Esophagus squamous epithelium (tissue), 4 donors: ENCODE data around the gene UTP4.

Source experiments
- POLR2A ChIP-seq, 4 donors: fragments of 450-650 bp; IDR thresholded peaks; one replicate each; pipeline ENCODE4 v1.6.1; 2017; ENCODE audit warnings: antibody characterized with exemption in 4 of 4, mild to moderate bottlenecking in 4 of 4, moderate library complexity in 3 of 4
- TF ChIP-seq, protein P1 (sequence below), 6 experiments: fragments of 450-650 bp in 4 of 6; fragments of 200-600 bp in 2 of 6; sonication (generic) in 2 of 6; IDR thresholded peaks; one replicate each; pipeline ENCODE4 v1.5.1; 2016 to 2019; ENCODE audit warnings: antibody characterized with exemption in 6 of 6, mild to moderate bottlenecking in 4 of 6, moderate library complexity in 4 of 6

DNA sequence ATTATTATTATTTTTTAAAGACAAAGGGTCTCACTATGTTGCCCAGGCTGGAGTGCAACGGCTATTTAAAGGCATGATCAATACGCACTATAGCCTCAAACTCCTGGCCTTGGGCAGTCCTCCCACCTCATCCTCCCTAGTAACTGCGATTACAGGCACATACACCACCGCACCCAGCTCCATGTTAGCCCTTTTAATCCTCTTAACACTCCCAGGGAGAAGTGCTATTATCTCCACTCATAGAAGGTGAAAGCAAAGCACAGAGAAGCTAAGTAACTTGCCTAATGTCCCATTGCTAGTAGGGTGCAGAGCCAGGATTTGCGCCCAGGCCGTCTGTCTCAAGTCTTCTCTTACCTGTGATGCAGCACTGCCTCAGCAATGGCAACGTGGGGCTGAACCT, 22.0 kb upstream of the UTP4 start:
- TF ChIP-seq POLR2A (IDR thresholded peaks at IDR 0.05): no peak
- TF ChIP-seq, protein P1, sequence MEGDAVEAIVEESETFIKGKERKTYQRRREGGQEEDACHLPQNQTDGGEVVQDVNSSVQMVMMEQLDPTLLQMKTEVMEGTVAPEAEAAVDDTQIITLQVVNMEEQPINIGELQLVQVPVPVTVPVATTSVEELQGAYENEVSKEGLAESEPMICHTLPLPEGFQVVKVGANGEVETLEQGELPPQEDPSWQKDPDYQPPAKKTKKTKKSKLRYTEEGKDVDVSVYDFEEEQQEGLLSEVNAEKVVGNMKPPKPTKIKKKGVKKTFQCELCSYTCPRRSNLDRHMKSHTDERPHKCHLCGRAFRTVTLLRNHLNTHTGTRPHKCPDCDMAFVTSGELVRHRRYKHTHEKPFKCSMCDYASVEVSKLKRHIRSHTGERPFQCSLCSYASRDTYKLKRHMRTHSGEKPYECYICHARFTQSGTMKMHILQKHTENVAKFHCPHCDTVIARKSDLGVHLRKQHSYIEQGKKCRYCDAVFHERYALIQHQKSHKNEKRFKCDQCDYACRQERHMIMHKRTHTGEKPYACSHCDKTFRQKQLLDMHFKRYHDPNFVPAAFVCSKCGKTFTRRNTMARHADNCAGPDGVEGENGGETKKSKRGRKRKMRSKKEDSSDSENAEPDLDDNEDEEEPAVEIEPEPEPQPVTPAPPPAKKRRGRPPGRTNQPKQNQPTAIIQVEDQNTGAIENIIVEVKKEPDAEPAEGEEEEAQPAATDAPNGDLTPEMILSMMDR (IDR thresholded peaks at IDR 0.05): no peak
